OCI-LY3 (cell line): ENCODE results near the gene UNC93A.
"Not testable (repeated sequence)": the region's sequence is repeated elsewhere in the genome, so short reads cannot be mapped to it uniquely, and the experiment has no call there.

Source experiments
- CTCF ChIP-seq: fragments of 200-600, 300-600 bp; sonication (generic); IDR thresholded peaks from 2 replicates; pipeline ENCODE4 v1.5.1; 2014; ENCODE audit warnings: antibody characterized with exemption, low read length, low read depth
- EZH2phosphoT487 ChIP-seq: fragments of 200-600 bp; shearing (Covaris generic); IDR thresholded peaks from 2 replicates; pipeline ENCODE4 v1.6.1; 2018; ENCODE audit warnings: antibody characterized with exemption, mixed run types, low read depth

- TF ChIP-seq CTCF, EZH2phosphoT487: not testable (repeated sequence)
These were observed 29.0 kb downstream of the UNC93A start for GRCh38 chr6:167319856-167320753.
